C4-2B (cell line): ENCODE results near the gene STAP1.
A peak's percentile ranks its signal among the peaks of the same experiment; 100 is the strongest.
"Not testable (repeated sequence)": the region's sequence is repeated elsewhere in the genome, so short reads cannot be mapped to it uniquely, and the experiment has no call there.

Experiments
- H3K27ac ChIP-seq: fragments of 450-650 bp; 2 replicates; pipeline ENCODE4 v1.5.1; 2017
- ZFX ChIP-seq: fragments of 450-650 bp; IDR thresholded peaks from 2 replicates; pipeline ENCODE4 v1.6.1; 2017
- TF ChIP-seq, protein P1 (sequence below): fragments of 450-650 bp; conservative IDR thresholded peaks from 2 replicates; pipeline ENCODE4 v1.5.1; 2017; ENCODE audit warnings: mild to moderate bottlenecking

STAP1 gene

GRCh38 chr4:67549123-67549522 lies 9.4 kb upstream of the STAP1 start:
- H3K27ac ChIP-seq = no peak overlapping the region
- TF ChIP-seq, protein P1, sequence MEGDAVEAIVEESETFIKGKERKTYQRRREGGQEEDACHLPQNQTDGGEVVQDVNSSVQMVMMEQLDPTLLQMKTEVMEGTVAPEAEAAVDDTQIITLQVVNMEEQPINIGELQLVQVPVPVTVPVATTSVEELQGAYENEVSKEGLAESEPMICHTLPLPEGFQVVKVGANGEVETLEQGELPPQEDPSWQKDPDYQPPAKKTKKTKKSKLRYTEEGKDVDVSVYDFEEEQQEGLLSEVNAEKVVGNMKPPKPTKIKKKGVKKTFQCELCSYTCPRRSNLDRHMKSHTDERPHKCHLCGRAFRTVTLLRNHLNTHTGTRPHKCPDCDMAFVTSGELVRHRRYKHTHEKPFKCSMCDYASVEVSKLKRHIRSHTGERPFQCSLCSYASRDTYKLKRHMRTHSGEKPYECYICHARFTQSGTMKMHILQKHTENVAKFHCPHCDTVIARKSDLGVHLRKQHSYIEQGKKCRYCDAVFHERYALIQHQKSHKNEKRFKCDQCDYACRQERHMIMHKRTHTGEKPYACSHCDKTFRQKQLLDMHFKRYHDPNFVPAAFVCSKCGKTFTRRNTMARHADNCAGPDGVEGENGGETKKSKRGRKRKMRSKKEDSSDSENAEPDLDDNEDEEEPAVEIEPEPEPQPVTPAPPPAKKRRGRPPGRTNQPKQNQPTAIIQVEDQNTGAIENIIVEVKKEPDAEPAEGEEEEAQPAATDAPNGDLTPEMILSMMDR = peak; percentile 68
- no peak for TF ChIP-seq ZFX

GRCh38 chr4:67550451-67550850 lies 8.1 kb upstream of the STAP1 start:
- TF ChIP-seq, protein P1 = no peak
- TF ChIP-seq ZFX = no peak
- H3K27ac ChIP-seq = no peak overlapping the region

- H3K27ac ChIP-seq = no peak overlapping the region
- TF ChIP-seq, protein P1 = no peak
- no peak for TF ChIP-seq ZFX
Measured at GRCh38 chr4:67550857-67551256, 7.7 kb upstream of the STAP1 start.

- not testable (repeated sequence) for H3K27ac ChIP-seq
Measured at GRCh38 chr4:67552146-67552792, 6.3 kb upstream of the STAP1 start.

GRCh38 chr4:67554096-67554495 lies 4.4 kb upstream of the STAP1 start:
- no peak overlapping the region for H3K27ac ChIP-seq
- no peak for TF ChIP-seq ZFX

- TF ChIP-seq, protein P1 = no peak
- no peak for TF ChIP-seq ZFX
- H3K27ac ChIP-seq = no peak overlapping the region
Measured at GRCh38 chr4:67555447-67555846, 3.1 kb upstream of the STAP1 start.

DNA sequence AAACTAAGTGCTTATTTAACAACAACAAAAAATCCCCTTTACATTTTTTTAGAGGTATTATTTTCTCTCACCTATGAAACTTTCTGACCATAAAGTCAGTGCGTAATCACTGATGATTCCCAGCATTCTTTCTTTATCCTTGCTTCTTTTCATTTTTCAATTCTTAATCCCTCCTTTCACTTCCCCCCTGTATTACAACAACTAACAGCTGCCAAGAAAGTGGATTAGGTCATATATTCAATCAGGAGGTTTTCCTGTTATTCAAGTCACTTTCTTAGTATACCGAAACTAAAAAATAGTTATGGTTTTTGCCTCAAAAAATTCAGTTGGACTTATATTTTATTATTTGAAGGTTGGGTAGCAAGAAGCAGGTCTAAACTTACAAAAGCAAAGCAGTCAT lies 2.1 kb upstream of the STAP1 start:
- TF ChIP-seq ZFX = no peak
- TF ChIP-seq, protein P1 = no peak
- H3K27ac ChIP-seq = no peak overlapping the region

DNA sequence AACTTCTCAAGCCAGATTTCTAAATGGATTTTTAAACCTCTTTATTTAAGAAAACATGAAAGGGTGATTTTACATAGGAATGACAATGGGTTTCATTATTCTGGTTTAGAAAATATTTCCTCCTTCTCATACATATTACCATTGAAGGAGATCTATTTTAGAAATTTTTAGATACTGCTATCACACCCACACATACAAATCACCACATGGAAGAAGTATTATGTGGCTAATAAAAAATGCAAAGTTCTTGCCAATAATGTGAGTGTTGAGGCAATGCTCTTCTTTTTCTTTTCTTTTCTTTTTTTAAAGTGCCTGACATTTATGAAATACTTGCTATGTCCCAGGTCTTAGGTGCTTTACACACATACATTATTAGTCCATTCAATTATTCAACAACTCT lies 6.8 kb downstream of the STAP1 start:
- TF ChIP-seq ZFX = no peak
- H3K27ac ChIP-seq = no peak overlapping the region

GRCh38 chr4:67566335-67566734 lies 7.8 kb downstream of the STAP1 start:
- TF ChIP-seq ZFX = no peak
- TF ChIP-seq, protein P1 = no peak
- H3K27ac ChIP-seq = no peak overlapping the region
